ENCODE data around the gene TMEM132C.

Gene TMEM132C

DNA sequence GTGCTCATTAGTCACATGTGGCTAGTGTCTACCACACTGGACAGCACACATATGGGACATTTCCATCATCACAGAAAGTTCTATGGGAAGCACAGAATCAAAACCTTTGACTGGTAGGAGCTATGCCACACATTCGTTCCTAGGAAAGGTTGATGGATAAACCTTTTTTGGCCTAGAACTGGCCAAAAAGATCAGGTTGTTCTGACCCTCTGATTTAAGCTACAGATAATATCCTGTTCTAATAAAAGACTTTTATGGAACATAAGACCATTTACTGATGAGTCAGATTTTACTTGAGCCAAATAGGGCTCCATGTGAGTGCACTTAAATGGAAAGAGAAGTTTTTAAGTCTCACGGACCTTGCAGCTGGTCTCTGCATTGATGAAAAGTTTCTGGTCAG, 413.6 kb downstream of the TMEM132C start:
- no peak for DNase-seq

DNA sequence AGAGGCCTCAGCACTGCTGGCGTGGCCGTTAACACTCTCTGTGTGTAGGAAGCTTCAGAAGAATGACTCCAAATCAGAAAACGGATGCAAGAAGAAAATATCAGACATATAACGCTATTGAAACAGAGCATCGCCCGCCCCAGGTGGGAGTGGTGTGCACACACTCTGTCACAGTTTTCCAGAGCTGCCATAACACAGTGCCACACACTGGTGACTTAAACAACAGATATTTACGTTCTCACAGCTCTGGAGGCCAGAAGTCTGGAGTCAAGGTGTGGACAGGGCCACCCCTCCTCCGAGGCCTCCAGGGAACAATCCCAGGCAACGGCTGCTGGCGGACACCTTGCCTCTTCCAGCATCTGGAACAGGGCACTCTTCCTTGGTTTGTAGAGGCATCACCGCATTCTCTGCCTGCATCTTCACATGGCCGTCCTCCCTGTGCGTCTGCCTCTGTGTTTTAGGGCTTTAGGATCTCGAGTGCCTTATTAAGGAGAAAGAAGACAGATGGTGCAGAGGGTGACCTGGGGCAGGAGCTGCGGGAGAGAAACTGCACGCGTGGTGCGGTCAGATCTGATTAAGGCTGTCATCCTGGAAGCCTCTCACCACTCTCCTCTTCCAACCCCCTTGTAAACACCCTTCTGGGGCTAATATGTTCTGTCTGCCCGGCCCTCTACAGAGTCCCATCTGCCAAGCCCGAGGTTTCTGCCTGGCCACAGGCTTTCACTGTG, 415.7 kb downstream of the TMEM132C start:
- DNase-seq, result no peak

DNA sequence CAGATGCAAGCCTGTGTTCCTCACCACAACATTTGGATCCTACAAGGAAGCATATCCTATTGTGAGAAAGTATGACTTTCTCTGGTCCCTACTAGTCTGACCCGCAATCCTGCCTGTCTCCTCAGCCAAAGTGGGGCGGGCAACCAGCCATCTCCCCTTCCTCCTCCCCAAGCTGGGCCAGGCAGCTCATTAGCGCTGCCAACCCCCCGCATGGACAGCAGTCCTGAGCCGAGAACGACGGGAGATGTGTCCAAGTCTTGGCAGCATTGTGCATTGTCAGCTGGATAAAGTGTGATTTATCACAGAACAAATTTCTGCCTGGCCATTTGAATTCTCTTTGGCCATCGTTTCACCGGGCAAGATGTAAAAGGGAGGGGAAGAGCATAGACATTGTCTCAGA, 417.4 kb downstream of the TMEM132C start:
- DNase-seq, result no peak

DNA sequence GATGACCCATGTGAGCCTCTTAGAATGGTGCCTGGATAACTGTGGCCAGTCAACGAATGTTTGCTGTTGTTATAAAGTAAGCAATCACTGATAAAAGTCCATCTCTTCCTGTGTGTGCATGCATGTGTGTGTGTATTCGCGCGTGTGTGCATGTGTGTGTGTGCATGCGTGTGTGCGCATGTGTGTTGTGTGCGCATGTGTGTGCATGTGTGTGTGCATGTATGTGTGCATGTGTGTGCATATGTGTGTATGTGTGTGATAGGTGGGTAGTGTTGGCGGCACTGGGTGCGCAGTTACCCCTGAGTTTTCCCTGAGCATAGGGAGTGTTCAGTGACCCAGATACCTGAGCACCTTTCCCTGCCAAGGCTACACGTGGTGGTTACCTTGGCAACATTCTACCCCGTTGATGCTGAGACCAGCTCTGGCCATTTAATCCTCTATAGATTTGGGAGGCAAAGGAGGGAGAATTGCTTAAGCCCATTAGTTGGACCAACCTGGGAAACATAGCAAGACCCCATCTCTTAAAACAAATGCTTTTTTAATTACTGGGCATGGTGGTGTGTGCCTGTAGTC, 419.0 kb downstream of the TMEM132C start:
- no peak for DNase-seq

DNA sequence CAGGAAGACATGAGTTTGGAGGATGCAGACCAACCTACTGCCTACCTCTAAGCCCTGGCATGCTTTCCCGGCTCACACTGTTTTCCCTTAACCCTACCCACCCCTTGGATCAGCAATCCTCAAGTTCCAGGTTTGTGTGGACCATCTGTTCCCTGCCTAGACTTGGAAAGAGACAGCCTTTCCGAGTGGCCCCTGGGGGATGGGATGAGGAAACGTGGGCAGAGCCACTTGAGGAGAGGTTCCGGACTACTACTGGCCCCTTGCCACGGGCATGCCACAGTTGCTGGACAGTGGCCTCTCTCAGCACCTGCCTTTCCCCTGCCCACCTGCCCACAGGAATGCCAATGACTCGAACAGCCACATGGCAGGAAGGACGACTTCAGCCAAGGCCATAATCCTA, 420.9 kb downstream of the TMEM132C start:
- DNase-seq, result no peak

DNA sequence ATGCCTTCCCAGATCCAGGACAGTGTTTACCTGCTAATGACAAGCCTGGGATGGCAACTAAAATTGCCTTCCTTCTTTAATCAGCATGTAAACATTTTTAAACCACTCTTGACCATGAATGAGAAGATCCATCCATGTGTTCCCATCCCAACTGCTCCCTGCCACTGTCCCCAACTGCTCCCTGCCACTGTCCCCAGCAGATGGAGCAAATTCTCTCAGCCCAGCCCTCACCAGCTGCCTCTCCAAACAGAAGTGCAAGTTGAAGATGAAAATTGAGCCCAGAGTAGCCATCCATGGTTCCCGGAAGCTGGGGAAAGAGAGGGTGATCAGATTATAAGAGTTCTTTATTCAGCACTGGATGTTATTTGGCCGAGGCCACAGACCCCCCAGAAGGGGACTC, 423.7 kb downstream of the TMEM132C start:
- DNase-seq, result no peak

DNA sequence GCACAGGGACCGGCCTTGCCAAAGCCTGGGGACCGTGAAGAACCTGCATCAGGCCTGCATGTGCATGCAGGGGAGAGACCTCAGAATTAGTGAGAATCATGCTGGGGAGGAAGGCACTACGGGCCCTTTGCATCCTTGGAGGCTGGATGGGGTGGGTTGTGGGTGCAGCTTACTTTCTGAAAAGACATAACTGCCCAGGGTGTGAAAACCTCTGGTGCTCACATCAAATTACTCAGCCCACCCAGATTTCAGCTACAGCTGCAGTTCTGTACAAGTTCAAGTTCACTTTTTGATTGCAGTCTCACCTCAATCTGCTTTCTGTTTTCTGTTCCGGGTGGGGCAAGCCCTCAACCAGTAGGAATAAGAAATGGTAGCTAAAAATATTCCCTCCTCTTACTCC, 426.1 kb downstream of the TMEM132C start:
- no peak for DNase-seq

DNA sequence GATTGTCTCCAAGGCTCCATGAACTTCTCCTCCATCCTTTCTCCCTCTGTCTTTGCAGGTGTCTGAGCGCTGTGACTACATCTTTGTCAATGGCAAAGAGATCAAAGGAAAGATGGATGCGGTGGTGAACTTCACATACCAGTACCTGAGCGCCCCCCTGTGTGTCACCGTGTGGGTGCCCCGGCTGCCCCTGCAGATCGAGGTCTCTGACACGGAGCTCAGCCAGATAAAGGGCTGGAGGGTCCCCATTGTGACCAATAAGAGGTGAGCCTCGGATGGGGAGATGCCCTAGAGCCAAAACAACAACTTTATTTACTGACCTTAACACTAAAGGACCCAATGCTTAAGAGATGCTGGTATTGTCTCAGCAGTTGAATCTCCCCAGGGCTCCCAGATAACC, 426.8 kb downstream of the TMEM132C start:
- no peak for DNase-seq

DNA sequence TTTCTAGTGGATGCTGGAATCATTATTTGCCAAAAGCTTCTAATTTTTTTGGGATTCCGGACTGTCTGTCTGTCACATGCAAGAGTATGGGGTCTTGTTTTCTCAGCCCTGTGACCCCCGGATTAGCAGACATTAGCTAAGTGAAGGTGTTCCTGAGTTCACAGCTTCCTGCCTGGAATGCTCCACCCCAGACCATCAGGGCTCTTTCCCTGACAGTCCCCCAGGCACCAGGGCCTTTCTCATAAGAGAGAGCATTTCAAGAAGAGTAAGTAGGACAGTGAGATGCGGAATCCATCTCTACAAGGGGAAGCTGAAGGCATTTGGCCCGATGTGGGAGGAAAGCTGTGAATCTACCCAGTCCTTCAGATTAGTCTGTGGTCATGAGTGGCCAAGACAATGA, 427.5 kb downstream of the TMEM132C start:
- no peak for DNase-seq

DNA sequence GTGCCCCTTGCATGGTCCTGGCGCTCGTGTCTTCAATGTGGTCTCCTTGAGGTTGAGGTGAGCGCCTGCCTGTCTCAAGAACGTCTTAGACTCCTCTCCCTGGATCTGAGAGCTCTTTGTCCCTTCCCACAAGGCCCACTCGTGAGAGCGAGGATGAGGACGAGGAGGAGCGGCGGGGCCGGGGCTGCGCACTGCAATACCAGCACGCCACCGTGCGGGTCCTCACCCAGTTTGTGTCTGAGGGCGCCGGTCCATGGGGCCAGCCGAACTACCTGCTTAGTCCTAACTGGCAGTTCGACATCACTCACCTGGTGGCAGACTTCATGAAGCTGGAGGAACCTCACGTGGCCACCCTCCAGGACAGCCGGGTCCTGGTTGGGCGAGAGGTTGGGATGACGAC, 428.7 kb downstream of the TMEM132C start:
- no peak for DNase-seq

DNA sequence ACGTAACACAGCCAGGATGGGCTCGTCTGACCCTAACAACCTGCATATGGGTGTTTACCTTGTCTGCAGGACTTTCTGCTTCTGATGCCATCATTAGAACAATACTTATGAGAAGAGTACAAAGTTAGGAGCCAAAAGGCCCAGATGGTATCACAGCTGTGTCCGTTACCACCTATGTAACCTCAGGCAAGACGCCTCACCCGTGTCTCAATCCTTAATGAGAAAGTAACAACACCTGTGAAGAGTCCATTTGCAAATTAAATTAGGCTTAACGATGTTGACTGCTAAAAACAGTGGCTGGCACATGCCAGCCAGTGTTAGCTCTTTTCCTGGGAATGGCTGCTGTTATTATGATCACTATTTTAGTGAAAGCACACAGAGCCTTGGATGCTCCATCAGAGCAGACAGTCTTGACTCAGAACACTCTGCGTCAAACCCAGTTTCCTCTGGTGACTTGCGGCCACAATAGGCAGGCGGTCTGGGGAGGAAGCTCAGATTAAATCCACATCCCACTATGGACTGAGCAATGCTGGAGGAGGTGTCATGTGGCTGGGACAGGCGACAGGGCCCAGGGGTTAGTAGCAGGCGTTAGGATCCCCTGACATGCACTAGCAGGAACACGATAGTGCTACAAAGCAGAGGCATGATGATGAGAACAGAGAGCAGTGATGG, 431.5 kb downstream of the TMEM132C start:
- no peak for DNase-seq

DNA sequence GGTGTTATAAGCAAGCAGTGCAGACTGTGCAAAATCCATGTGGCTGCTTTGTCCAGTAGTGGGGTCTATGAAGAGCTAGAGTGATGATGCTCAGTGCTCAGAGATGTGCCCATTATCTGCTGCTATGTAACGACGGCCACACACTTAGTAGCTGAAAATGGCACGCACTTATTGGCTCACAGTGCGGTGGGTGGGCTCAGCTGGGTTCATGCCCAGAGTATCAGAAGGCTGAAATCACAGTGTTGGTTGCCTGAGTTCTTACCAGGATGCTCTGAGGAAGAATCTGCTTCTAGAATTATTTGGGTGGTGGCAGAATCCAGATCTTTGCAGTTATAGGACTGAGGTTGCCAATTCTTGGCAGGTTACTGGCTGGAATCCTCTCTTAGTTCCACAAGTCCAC, 432.1 kb downstream of the TMEM132C start:
- no peak for DNase-seq

DNA sequence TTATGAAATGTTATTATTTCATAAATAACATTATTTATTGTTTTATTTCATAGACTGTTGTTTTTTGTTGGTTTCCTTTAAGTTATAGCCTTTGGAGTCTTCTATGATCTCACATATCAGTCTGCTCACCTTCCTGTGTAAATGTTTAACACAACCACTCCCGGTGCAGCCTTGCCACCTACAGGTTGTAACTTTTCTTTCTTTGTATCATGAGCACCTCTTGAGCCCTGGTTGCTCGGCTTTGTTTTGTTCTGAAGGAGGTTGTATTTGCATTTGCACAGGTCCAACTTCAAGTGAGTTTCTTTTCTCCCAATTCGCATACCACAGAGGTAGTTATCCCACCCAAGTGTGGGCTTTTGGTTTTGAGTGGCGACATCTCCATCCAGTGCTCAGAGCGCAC, 435.4 kb downstream of the TMEM132C start:
- no peak for DNase-seq

DNA sequence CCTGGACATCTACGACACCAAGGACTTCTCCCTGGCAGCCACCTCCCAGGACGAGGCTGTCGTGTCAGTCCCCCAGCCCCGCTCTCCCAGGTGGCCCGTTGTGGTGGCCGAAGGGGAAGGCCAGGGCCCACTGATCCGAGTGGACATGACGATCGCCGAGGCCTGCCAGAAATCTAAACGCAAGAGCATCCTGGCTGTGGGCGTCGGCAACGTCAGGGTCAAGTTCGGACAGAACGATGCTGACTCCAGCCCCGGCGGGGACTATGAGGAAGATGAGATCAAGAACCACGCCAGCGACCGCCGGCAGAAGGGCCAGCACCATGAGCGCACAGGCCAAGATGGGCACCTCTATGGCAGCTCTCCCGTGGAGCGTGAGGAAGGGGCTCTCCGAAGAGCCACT, 438.2 kb downstream of the TMEM132C start:
- DNase-seq, result no peak

DNA sequence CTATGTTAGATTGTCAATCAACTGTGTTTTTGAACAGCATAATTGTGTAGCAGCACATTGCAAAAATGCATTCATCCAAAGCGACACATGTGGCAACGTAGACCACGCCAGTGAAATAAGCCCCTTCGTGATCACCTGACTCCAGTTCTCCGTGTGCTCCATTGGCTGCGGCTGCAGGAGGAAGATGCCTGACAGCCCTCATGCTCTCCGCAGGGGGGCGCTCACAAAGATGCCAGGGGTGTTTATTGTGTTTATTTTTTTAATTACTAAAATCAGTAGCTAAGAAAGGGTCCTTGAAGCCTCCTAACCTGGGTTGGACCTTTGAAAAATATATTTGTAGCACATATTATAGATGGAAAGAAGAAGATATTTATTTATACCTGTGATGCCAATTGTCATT, 440.5 kb downstream of the TMEM132C start:
- no peak for DNase-seq

DNA sequence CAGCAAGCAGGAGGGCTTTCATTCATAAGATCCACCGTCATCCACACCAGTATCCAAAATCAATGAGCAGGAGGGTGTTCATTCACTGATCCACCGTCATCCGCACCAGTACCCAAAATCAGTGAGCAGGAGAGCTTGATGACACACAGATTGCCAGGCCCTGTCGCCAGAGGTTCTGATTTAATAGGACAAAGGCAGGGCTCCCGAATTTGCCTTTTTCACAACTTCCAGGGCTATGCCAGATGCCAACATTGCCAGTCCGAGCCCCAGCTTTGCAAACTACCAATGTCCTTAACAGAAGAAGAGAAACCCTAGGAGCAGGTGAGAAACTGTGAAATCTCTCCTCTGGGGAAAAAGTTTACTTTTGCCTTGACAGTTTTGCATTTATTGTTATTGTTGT, 441.8 kb downstream of the TMEM132C start:
- DNase-seq, result no peak

DNA sequence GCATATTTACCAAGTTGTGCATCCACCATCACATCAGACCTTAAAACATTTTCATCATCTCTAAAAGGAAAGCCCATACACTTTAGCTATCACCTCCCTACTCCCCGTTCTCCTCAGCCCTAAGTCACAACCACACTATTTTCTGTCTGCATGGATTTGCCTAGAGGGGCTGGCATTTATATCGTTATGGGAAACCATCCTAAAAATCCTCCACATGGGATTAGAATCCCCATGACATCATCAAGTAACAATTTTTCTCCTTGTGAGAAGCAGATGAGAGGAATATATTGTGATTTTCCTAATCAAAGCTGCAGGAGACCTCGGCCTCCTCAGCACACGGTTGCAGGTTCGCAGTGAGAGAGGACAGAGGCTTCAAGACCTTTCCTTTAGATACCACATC, 442.7 kb downstream of the TMEM132C start:
- DNase-seq, result no peak

DNA sequence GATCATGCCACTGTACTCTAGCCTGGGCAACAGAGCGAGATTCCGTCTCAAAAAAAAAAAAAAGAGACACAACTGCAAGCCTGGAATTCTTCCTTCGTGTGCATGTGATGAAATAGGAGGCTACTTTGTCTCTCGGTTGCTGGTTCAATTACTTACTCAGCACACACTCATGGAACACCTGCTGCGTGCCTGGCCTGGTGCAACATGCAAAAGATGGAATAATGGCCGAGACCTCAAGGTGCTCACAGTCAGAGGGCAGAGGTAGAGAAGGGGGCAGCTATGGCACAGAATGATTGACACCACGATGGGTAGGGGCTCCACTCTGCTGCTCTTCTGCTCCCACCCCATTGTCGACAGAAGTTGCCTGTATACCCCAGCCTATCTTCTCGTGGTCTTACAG, 444.5 kb downstream of the TMEM132C start:
- DNase-seq, result no peak

DNA sequence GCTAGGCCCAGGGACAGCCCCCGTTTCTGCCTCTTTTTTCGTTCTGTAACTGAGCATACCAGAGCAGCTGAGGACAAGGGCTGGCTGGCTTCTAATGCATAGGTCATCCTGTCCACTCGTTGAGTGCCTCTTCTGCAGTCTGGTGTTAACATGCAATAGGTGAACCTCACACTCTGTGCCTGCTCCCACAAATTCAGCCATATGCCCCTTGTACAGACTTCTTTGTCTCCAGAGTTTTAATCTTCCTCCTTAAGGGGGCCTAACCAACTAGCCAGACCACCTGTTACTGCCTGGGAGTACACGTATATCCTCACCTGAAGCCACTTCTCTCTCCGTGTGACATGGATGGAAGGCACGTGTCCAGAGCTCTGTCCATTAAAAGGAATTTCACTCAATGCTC, 445.7 kb downstream of the TMEM132C start:
- DNase-seq, result no peak

DNA sequence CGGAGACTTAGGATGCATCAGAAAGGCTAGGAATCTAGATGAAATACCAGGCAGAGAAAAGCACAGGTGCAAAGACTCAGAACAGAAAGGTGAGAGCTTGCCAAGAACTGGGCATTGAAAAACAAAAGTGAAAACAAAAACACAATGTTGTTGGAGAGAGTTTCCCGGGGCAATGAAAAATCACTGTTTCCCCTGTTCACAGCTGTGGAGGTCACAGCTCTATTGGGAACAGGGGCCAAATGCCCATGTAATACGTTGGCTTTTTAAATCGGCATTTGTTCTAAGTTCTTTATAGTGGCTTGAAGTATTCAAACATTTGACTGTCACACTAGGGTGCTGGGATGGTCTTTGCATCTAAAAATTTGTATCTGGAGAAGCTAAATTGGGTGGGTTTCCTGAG, 448.5 kb downstream of the TMEM132C start:
- no peak for DNase-seq

DNA sequence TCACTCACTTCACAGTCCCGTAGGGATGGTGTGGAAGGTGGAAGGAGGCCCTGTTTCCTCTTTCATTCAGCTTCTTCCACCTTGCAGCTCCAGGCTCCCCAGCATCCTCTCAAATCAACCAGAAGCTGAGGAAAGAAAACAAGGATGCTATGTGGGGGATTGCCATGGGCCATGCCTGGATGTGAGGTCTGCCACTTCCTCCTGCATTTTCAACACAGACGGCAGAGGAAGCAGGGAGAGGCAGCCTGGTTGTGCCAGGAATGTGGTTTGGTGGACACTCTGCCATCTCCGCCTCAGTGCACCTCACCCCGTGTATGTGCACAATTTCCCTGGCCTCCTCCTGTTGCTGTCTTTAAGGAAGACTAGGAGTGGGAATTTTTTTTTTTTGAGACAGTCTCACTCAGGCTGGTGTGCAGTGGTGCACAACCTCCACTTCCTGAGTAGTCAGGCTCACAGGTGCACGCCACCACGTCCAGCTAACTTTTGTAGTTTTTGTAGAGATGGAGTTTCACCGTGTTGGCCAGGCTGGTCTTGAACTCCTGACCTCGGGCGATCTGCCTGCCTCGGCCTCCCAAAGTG, 457.6 kb downstream of the TMEM132C start:
- no peak for DNase-seq

DNA sequence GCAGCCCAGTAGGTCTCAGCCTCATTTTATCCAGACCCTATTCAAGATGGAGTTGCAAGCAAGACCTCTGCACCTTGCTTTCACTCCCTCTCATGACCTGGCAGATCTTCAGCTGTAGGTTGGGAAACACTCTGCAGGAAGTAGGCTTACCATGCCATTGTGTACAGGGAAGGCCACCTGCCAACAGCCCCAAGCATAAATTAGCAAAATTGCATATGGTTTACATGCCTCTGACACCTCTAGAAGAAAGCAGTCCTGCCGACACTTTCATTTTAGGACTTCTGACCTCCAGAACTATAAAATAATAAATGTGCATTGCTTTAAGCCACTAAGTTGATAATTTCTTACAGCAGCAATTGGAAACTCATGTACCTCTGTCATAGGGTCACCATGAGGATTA, 459.9 kb downstream of the TMEM132C start:
- DNase-seq, result no peak

DNA sequence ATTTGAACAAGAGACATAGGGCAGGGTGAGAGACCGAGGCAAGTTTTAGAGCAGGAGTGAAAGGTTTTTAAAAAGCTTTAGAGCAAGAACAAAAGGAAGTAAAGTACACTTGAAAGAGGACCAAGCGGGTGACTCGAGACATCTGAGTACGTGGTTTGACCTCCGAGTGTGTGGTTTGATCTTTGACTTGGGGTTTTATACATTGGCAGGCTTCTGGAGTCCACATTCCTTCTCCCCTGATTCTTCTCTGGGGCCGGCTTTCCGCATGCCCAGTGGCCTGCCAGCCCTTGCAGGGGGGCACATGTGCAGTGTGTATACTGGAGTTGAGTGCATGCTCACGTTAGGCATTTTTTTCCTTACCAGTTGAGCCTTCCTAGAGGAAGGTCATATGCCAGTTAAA, 460.5 kb downstream of the TMEM132C start:
- no peak for DNase-seq

DNA sequence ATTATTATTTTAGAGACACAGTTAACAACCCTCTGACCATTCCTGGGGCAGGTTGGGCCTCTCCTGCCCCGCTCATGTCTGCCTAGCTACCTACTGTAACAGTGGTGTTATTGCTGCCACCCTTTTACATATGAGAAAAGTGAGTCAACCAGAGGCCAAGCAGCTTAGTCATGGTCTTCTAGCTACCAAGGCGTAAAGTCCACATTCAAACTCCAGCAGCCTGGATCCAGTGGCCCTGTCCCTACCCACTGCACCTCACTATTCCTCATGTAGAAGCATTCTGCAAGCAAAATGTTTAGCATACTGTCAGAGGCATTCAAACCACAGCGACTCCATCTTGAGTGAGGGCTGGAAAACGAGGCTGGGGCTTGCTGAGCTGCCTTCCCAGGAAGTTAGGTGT, 461.0 kb downstream of the TMEM132C start:
- no peak for DNase-seq
